GM10248 (cell line): ENCODE measurements around the gene CRIP1.

Experiments
- CTCF ChIA-PET: fragments of 300-600 bp; sonication (Branson Sonifier 250); formaldehyde crosslinking; extraction: SDS; loops from one replicate; lab custom pipeline; 2021; ENCODE audit warnings: antibody characterized with exemption; lab: Yijun Ruan, JAX
- POLR2A ChIA-PET: fragments of 350-650 bp; sonication (Branson Sonifier 250); formaldehyde crosslinking; extraction: SDS; loops from one replicate; lab custom pipeline; 2020; ENCODE audit warnings: antibody characterized with exemption; lab: Yijun Ruan, JAX
- DNase-seq: peaks from one replicate; pipeline ENCODE4 v3.0.0; 2012; ENCODE audit errors: extremely low spot score
- CTCF ChIP-seq: IDR thresholded peaks from 2 replicates; pipeline ENCODE4 v1.5.1; 2012; ENCODE audit warnings: mild to moderate bottlenecking, low read depth; ENCODE audit errors: extremely low read depth, missing control alignments, control extremely low read depth

CRIP1 gene

DNA sequence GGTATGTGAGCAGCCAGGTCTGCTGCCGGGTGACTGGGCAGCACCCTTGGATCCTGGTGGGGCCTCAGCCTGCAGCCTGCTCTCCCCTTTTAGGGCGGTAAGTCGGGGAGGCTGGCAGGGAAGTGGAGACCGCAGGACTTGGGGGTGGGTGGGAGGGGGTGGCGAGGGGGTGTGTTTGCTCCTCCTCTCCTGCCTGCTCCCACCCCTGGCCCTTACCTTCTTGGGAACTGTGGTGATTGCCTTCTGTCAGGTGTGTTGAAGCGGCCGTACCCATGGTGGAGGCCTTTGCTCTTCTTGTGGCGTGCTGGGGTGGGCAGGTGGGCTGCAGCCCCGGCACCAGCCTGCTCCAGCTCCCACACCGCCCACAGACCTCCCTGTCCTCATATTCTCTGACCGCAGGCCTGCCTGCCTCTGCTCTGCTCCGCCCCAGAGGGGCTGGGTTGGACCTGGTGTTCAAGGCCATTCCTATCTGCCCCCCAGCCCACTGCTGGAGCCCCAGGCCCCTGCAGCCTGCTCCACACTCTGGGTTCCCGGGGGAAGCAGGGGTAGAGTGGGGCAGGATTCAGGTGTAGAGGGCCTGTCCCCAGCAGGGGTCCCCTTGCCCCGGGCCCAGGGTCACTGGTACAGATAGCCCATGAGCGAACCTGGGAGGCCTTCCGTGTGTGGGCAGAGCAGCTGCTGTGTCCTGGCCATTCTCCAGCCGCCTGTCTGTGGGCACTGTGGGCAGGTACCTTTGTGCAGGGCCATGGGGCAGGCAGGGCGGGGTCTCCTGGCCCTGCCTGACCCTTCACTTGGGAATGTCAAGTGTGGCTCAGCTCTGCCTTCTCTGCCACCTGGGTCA, 9.5 kb downstream of the CRIP1 start:
- CTCF ChIA-PET, result interaction anchor here (1.3 kb wide), 1 partner anchor 15 kb away, joined by 5 read pairs; no protein-coding TSS in a partner anchor
- no peak for DNase-seq
- no peak for TF ChIP-seq CTCF
- POLR2A ChIA-PET, result no interaction called here

DNA sequence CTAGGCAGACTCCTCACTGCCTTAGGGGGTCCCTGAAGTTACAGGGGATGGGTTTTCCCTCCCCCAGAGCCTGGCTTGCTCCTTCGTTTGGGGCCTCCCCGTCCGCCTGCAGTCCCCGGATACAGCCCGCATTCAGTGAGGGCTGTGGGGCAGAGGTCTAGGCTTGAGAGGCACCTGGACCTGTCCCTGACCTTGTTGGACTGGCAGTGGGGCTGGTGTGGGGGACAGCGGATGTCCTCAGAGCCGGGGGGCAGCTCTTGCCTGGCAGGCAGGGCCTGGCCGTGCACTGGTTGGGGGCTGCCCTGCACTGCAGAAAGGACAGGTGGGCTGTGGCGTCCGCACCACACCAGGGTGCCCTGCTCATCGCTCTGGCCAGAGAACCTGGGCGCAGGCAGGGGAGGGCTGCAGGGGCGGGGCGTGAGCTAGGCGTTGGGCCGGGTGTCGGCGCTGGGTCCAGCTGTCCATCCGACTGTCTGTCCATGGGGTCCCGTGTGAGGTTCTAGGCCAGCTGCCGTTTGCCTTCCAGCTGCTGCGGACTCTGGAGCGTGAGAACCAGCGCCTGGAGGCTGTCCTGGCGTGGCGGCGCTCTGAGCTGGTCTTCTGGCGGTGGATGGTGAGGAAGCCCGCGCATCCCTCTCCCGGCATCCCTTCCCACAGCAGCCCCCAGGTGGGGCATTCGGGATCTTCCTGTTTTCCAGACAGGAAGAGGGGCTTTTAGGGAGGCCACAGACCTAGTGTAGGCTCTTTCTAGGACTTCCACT, 10.3 kb downstream of the CRIP1 start:
- CTCF ChIA-PET, result interaction anchor here (1.3 to 1.8 kb wide), 2 partner anchors 16 to 920 kb away, joined by 4 to 5 read pairs; no protein-coding TSS in a partner anchor
- POLR2A ChIA-PET, result no interaction called here

GRCh38 chr14:105497671-105498429, 11.2 kb downstream of the CRIP1 start:
- no peak for TF ChIP-seq CTCF
- DNase-seq, result no peak
- CTCF ChIA-PET, result interaction anchor here (1.3 to 1.8 kb wide), 2 partner anchors 17 to 919 kb away, joined by 4 to 5 read pairs; no protein-coding TSS in a partner anchor
- POLR2A ChIA-PET, result no interaction called here

More for the DNA sequence above, 10.3 kb downstream of the CRIP1 start:
- TF ChIP-seq CTCF, result no peak
- no peak for DNase-seq

DNA sequence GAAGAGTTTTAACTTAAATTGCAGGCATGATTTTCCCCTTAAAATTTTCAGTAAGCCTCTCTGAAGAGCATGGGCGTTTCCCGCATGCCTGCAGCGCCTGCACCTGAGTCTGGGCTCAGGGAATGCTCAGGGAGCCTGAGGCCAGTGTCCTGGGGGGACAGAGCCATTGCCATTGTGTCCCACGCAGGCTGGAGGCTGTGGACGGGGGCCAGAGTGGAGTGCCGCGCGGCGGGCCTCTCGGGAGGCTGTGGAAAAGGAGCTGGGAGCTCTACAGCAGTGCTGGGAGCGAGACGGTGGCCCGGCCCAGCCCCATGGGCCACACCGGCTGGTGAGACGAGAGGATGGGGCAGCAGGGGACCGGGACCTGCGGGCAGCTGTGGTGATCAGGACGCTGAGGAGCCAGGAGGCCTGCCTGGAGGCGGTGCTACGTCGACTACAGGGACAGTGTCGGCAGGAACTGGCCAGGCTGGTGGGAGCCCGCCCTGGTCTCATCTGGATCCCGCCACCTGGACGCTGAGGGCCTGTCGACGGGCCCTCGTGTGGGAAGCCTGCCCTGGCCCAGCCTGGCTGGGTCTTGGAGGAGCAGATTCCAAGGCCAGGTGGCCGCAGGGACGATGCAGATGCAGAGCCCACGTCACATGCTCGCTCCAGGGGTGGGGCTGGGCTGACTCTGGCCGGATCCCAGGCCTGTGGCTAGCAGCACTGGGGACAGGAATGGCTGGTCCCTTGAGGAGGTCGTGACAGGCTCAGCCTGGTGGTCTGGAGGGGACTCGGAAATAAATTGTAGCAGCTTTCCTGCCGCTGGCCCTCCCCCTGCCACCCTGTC, 12.0 kb downstream of the CRIP1 start:
- POLR2A ChIA-PET, result no interaction called here
- CTCF ChIA-PET, result interaction anchor here (1.8 kb wide), 1 partner anchor 919 kb away, joined by 4 read pairs; no protein-coding TSS in a partner anchor
- DNase-seq, result no peak
- TF ChIP-seq CTCF, result no peak

- CTCF ChIA-PET, result interaction anchor here (1.2 kb wide), 1 partner anchor 29 kb away, joined by 3 read pairs; no protein-coding TSS in a partner anchor
Measured at GRCh38 chr14:105499256-105500035, 12.8 kb downstream of the CRIP1 start.

More at GRCh38 chr14:105499256-105500035, 12.8 kb downstream of the CRIP1 start:
- TF ChIP-seq CTCF, result no peak
- POLR2A ChIA-PET, result no interaction called here
- DNase-seq, result no peak
